IPS-18c (cell line): ENCODE data around the gene KDM3B.

Experiments
- H3K4me3 ChIP-seq: 2 replicates; pipeline ENCODE4 v1.7.0; 2013; ENCODE audit warnings: low read depth, mild to moderate bottlenecking, low read length, moderate library complexity; ENCODE audit not compliant: insufficient read depth
- H3K9me3 ChIP-seq: one replicate; pipeline ENCODE4 v1.6.1; 2013; ENCODE audit warnings: mild to moderate bottlenecking, low read length, moderate library complexity; ENCODE audit not compliant: control insufficient read depth, insufficient read depth

KDM3B gene

DNA sequence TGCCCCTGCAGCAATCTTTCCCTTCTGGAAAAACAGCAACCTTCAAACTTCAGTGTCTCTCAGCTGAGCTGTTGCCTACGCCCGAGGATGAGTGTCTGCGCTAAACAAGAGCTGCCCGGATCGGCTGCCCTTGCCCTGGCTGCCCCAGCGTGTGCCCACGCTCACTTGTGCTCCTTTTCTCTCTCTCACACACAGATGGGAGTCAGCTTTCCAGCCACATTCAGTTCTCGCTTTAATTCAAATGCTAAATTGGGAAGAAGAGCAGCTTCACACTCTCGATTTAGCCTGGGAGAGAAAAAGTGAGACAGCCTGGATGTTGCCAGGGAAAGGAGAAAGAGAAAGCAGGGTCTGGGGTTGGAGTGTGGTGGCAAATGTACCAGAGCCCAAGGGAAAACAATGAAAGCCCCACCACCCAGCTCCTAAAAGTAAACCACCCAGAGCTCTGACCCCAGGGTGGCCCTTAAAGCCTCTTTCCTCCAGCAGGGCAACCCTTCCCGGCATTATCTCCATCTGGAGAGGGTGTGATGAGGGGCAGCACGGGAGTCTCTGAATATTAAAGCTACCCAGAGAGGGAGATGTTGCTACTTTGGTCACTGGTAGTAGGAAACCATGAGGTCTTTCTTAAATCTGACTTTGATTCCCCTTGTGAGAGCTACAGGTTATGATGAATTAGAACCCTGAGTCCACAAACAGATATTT is 102.9 kb downstream of the KDM3B start:
- Histone ChIP-seq H3K4me3 (no peak overlapping the region), H3K9me3 (no peaks in the 10 kb centered on the region)

DNA sequence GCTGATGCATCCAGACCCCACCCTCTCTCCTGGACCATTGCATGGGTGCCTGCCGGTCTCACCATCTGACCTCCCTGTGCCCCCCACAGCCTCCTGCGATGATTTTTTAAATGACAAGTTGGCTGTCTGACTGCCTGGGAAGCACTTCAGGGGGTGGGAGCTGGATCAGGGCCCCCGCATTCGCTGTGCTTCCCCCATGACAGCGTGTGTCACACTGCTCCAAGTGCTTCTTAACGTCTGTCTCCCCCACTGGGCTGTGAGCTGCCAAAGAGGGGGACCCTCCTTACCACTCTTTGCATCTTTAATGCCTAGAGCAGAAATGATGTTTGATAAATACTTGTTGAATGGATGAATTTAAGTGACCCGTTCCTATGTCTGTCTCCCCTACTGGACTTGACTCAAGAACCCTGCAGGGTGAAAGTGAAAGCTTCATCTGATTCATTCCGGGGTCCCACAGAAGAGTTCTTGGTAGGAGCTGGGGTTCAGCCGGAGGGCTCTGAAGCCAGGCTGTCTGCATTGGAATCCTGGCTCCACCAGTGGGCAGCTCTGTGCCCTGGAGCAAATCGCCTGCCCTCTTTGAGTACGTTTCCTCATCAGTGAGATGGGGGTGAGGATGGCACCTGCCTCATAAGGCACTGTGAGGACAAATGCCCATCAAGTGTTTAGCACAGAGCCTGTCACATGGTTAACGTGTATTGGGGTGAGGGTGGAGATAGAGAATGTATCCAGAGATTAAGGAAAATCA is 105.2 kb downstream of the KDM3B start:
- no peaks in the 10 kb centered on the region for H3K9me3 ChIP-seq
- H3K4me3 ChIP-seq, result no peak overlapping the region

DNA sequence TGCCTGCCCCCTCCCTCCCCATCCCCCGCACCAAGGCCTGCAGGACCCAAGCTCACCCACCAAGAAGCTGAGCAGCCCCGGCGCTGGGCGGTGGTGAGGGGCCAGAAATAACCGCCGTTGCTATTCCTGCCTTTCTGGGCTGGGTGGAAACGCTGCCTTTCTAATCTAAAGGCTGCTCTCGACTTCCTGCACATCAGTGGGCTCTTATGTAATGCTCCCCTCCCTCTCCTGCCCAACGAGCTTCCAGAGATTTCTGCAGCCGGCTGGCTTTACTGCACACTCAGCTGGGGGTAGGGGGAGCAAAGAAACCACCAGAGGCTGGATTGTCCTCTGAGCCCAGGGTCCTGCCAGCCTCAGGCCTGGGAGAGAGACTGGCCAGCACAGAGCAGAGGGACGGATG is 105.9 kb downstream of the KDM3B start:
- no peak overlapping the region for H3K4me3 ChIP-seq
- H3K9me3 ChIP-seq, result no peaks in the 10 kb centered on the region

DNA sequence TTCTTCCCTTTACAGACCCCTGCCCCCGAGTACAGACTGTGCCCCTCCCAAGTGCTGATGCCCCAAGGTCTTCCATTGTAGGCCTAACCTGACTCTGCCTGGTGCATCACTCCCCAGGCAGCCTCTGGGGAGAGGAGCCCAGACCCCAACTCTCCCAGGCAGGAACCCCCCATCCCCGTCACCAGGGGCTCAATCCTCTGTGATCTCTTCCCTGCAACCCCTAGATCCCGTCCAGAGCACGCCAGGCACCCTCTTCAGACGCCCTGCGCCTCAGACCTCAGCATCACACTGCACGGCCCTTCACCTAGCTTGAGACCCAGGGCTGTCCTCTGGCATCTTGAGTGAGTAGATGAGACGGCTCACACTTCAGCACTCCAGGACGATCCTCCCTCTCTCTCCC is 106.4 kb downstream of the KDM3B start:
- H3K4me3 ChIP-seq, result no peak overlapping the region
- H3K9me3 ChIP-seq, result no peaks in the 10 kb centered on the region

DNA sequence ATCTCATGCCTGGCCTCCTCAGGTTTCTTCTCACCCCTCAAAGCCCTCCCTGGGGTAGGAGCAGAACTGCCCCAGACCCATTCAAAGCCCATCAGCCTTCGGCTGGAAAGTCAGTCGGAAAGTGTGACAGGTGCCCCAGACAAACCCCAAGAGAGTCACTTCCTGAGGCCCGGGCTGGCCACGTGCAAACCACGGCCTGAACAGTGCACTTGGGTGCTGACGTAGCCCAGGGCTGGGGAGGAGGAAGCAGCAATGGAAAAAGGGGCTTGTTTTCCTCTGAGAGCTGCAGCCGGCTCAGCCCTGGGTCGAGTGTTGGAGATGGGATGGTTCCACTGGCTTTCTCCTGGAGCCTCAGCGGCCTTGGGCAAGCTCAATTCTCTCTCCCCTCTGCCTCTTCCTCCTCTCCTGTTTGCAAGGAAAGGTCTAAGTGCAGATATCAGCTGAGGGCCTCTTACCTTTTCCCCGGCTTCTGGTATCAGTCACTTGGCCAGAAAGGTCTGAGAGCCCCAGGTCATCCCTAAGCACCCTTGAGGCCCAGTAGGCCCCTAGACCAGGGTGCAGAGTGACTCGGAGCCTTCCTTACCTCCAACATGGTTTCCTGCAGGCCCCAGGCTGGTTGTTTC is 106.9 kb downstream of the KDM3B start:
- no peak overlapping the region for H3K4me3 ChIP-seq
- H3K9me3 ChIP-seq, result no peaks in the 10 kb centered on the region

DNA sequence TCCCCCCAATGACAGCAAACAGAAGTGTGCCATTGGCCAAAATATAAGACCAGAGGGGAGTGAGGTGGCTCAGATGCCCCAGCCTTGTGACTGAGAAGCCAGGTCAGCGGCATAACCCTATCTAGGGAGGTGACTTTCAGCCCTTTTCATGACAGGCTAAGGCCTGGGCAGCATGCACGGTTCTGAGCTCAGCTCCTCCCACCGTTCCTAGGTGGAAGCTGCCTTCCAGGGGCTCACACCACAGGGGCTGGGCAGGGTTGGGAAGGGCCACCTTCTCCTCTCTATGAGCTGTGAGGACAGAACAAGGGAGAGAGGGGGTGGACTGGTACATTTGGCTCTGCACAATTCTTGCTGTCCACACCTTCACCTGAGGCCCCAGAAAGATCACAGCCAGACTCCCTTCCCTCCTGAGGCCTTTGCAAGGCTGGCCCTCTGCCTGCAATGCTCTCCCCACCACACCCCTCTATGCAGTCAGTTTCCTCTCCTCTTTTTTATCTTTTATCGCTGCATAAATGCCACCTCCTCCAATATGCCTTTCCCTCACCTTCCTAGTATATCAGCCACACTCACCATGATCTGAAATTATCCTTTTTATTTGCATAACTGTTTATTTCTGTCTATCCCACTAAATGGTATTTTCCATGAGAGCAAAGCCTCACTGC is 107.7 kb downstream of the KDM3B start:
- Histone ChIP-seq H3K9me3 (no peaks in the 10 kb centered on the region), H3K4me3 (no peak overlapping the region)

DNA sequence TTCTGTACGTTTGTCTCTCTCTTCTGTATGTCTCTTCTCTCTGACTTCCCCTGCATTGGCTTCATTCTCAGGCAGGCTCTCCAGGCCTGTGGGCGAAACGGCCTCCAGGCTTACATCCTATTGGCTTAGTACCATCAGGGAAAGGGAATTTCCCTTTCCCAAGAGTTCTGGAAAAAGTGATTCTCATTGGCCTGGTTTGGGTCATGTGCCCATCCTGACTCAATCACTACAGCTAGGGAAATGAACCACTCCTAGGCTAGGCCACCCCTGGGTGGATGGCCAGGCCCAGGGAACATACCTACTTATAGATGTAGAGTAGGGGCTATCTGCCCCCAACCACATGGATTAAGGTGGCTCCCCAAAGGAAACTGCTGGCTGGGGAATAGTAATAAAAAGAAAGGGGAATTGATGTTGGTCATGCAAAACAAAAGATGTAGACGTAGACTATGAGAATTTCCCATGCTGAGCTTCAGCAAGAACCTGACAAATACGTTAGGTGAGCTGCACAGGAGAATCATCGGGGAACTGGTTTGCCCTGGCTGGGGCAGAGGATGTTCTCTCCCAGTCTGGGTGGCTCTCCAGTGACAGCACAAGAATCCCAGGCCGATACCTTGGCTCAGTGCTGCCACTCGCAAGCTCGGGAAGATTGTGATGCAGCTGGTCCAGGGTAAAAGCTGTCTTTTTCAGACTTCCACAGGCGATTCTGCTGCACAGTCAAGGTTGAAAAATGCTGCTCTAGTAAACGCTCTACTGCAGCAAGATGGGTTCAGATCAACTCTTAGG is 109.0 kb downstream of the KDM3B start:
- no peak overlapping the region for H3K4me3 ChIP-seq
- peaks cover 2% of the 10 kb centered on the region for H3K9me3 ChIP-seq

DNA sequence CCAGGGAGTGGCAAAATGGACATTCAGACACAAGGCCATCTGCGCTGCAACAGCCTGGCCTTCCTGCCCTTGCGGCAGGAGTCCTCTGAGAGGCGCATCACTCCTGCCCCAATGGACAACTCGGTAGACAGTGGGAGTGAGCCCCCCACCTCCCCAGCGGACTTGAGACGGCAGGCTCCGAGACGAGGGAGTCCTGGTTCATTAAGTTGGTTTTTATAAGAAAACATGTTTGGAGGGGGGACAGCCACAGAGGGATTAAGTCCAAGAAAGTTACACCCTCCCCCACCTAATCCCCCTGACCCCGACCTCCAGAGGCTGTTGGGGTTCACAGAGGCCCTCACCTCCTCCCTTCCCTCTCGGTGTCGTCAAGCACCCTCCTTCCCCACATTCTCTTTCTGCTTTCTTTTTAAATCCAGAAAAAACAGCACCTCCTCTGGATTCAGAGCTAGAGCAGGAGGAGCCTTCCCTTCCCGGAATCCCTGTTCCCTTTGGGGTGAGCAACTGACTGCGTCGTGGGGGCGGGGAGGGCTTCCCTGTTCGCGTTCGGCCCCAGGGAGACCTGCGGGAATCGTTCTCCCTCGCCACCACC is 111.0 kb downstream of the KDM3B start:
- H3K4me3 ChIP-seq, result peak overlapping the region; percentile 89

DNA sequence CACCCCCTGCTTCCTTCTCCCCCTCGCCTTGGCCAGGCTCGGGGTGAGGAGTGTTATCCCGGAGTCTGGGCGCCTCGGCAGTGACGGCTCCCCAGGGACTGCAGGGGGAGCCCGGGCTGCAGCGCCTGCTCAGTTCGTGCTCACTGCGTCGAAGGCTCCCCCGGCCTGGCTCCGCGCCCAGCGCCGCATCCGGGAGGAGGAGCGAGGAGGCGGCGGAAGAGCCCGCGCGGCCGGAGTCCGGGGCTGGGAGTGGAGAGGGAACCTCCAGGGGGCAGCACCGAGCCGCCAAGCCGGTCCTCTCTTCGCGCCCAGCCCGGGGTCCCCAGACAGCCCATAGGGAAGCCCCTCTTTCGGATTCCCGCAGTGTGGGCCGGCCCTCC is 111.5 kb downstream of the KDM3B start:
- Histone ChIP-seq H3K9me3 (peaks cover 2% of the 10 kb centered on the region), H3K4me3 (peak overlapping the region; percentile 89)

More for the DNA sequence above, 111.0 kb downstream of the KDM3B start:
- H3K9me3 ChIP-seq, result peaks cover 2% of the 10 kb centered on the region

DNA sequence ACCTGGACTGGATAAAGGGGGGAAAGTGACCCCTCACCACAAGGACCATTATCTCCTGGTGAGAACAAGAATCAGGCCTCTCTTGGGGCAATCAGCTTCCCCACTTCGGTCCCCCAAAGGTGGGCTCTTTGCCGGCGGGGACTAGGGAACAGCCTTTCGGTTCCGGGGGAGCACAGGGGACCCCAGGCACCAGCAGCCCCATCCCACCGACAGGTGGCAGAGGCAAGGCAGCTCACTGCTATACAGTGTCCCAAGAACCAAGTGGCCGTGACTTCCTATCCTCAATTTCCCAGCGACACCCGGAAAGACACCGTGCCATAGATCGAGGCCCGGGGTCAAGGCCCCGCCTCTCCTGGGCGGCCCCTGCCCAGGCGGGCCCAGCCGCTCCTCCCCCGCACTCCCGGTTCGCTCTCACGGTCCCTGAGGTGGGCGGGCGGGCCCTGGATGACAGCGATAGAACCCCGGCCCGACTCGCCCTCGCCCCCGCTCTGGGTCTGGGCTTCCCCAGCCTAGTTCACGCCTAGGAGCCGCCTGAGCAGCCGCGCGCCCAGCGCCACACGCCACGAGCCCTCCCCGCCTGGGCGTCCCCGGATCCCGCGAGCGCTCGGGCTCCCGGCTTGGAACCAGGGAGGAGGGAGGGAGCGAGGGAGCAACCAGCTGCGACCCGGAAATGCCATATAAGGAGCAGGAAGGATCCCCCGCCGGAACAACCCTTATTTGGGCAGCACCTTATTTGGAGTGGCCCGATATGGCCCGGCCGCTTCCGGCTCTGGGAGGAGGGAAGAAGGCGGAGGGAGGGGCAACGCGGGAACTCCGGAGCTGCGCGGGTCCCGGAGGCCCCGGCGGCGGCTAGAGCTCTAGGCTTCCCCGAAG is 112.1 kb downstream of the KDM3B start:
- H3K4me3 ChIP-seq, result peak overlapping the region; percentile 89
- peaks cover 2% of the 10 kb centered on the region for H3K9me3 ChIP-seq

DNA sequence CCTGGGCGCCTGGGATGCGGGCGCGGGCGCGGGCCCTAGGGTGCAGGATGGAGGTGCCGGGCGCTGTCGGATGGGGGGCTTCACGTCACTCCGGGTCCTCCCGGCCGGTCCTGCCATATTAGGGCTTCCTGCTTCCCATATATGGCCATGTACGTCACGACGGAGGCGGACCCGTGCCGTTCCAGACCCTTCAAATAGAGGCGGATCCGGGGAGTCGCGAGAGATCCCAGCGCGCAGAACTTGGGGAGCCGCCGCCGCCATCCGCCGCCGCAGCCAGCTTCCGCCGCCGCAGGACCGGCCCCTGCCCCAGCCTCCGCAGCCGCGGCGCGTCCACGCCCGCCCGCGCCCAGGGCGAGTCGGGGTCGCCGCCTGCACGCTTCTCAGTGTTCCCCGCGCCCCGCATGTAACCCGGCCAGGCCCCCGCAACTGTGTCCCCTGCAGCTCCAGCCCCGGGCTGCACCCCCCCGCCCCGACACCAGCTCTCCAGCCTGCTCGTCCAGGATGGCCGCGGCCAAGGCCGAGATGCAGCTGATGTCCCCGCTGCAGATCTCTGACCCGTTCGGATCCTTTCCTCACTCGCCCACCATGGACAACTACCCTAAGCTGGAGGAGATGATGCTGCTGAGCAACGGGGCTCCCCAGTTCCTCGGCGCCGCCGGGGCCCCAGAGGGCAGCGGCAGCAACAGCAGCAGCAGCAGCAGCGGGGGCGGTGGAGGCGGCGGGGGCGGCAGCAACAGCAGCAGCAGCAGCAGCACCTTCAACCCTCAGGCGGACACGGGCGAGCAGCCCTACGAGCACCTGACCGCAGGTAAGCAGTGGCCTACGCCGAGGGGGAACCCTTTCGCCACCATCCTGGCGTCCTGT is 113.0 kb downstream of the KDM3B start, which contains the start of gene EGR1:
Gene EGR1 (plus strand): TSS at position 219 of the 864 bp plus-strand sequence. CDS start 283 bp downstream, at position 502.
- H3K4me3 ChIP-seq, result peak within 1 kb of the TSS; percentile 89
- H3K9me3 ChIP-seq, result peaks cover 2% of the 10 kb centered on the region

DNA sequence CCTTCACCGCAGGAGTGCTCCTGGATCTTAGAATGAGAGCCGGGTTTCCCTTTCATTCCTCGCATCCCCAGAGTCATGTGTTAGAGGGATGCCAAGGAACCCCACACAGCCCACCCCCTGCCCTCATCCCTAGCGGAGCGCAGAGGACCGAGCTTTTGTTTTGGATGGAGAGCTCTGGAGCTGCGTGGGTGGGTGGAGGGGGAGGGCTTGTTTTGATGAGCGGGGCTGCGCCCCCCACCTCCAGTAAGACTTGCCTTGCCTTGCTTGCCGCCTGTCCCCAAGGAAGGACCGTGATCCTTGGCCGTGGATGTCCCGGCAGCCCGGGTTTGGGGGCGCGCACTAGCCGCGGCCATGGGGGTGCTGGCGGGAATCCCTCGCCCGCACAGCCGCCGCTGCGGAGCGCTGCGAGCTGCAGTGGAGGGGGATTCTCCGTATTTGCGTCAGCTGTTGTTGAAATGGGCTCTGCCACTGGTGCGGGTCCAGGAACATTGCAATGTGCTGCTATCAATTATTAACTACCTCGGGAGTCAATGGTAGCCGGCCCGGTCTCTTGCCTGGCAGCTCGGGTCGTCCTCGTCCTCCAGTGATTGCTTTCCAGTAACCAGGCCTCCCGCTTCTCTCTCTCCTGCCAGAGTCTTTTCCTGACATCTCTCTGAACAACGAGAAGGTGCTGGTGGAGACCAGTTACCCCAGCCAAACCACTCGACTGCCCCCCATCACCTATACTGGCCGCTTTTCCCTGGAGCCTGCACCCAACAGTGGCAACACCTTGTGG is 113.8 kb downstream of the KDM3B start:
- Histone ChIP-seq H3K4me3 (peak overlapping the region; percentile 81), H3K9me3 (peaks cover 2% of the 10 kb centered on the region)

DNA sequence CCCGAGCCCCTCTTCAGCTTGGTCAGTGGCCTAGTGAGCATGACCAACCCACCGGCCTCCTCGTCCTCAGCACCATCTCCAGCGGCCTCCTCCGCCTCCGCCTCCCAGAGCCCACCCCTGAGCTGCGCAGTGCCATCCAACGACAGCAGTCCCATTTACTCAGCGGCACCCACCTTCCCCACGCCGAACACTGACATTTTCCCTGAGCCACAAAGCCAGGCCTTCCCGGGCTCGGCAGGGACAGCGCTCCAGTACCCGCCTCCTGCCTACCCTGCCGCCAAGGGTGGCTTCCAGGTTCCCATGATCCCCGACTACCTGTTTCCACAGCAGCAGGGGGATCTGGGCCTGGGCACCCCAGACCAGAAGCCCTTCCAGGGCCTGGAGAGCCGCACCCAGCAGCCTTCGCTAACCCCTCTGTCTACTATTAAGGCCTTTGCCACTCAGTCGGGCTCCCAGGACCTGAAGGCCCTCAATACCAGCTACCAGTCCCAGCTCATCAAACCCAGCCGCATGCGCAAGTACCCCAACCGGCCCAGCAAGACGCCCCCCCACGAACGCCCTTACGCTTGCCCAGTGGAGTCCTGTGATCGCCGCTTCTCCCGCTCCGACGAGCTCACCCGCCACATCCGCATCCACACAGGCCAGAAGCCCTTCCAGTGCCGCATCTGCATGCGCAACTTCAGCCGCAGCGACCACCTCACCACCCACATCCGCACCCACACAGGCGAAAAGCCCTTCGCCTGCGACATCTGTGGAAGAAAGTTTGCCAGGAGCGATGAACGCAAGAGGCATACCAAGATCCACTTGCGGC is 114.6 kb downstream of the KDM3B start:
- Histone ChIP-seq H3K4me3 (peak overlapping the region; percentile 81), H3K9me3 (peaks cover 2% of the 10 kb centered on the region)

DNA sequence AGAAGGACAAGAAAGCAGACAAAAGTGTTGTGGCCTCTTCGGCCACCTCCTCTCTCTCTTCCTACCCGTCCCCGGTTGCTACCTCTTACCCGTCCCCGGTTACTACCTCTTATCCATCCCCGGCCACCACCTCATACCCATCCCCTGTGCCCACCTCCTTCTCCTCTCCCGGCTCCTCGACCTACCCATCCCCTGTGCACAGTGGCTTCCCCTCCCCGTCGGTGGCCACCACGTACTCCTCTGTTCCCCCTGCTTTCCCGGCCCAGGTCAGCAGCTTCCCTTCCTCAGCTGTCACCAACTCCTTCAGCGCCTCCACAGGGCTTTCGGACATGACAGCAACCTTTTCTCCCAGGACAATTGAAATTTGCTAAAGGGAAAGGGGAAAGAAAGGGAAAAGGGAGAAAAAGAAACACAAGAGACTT is 115.2 kb downstream of the KDM3B start:
- H3K4me3 ChIP-seq, result no peak overlapping the region; the same call in none of the 2 replicates
- H3K9me3 ChIP-seq, result peaks cover 2% of the 10 kb centered on the region
